WI38 (cell line): ENCODE data around the gene HDGFL2.

Experiments
- H3K4me3 ChIP-seq: 2 replicates; pipeline ENCODE4 v1.5.1; 2011; ENCODE audit warnings: low read depth, mild to moderate bottlenecking, control low read depth, low read length
- TF ChIP-seq, protein P1 (sequence below): IDR thresholded peaks from 2 replicates; pipeline ENCODE4 v1.5.1; 2012; ENCODE audit warnings: low read depth, mild to moderate bottlenecking, control low read depth, low read length

The HDGFL2 gene

DNA sequence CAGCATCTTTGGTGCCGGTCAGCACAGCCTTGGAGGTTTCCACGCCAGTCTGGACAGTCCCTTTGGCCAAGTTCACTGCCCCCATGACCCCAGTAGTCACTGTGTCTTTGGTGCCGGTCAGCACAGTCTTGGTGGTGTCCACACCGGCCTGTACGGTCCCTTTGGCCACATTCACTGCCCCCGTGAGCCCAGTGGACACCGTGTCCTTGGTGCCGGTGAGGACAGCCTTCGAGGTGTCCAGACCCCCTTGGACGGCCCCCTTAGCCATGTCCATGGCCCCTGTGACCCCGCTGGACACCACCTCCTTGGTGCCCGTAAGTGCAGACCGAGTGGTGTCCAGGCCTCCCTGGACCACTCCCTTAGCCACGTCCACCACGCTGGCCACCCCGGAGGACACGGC is 41.2 kb downstream of the HDGFL2 start:
- H3K4me3 ChIP-seq = no peak overlapping the region
- TF ChIP-seq, protein P1, sequence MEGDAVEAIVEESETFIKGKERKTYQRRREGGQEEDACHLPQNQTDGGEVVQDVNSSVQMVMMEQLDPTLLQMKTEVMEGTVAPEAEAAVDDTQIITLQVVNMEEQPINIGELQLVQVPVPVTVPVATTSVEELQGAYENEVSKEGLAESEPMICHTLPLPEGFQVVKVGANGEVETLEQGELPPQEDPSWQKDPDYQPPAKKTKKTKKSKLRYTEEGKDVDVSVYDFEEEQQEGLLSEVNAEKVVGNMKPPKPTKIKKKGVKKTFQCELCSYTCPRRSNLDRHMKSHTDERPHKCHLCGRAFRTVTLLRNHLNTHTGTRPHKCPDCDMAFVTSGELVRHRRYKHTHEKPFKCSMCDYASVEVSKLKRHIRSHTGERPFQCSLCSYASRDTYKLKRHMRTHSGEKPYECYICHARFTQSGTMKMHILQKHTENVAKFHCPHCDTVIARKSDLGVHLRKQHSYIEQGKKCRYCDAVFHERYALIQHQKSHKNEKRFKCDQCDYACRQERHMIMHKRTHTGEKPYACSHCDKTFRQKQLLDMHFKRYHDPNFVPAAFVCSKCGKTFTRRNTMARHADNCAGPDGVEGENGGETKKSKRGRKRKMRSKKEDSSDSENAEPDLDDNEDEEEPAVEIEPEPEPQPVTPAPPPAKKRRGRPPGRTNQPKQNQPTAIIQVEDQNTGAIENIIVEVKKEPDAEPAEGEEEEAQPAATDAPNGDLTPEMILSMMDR = no peak

DNA sequence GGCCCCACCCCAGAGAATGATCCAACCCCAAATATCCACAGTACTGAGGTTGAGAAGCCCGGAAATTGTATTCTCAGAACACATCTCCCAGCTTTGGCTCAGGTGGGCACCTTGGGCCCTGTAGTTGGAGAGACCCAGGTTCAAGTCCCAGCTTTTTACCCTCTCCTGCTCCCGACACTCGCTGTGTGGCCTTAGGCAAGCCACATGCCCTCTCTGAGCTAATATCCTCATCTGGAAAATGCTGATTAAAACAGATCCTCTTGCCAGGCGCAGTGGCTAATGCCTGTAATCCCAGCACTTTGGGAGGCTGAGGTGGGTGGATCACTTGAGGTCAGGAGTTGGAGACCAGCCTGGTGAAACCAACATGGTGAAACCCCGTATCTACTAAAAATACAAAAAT is 43.6 kb downstream of the HDGFL2 start:
- H3K4me3 ChIP-seq = no peak overlapping the region
- TF ChIP-seq, protein P1 = no peak

DNA sequence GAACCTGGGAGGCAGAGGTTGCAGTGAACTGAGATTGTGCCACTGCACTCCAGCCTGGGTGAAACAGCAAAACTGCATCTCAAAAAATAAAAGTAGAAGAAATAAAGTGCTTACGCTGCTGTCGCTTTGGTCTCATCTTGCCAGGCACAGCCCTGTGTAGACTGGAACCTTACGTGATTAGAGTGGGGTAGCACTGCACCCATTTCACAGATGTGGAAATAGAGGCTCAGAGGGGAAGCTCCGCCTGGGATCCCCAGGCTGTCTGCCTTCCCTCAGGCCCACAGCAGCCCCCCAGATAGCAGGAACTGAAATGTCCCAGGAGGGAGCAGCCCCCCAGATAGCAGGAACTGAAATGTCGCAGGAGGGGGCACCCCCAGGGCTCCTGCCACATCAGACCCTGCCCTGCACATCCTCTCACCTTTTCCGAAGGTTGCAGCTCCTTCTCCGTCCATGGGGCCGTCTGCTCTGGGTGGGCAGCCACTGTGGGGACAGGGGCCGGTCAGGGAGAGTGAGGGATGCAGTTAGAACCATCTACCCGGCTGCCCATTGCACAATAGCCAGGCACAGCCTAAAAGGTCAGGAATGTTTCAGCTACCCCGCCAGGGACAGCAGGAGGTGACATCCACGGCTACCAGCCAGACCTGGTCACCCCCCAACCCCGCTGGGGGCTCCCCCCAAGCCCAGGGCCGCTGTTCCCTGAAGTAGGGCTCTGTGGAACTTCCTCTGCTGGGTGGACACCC is 44.3 kb downstream of the HDGFL2 start:
- TF ChIP-seq, protein P1 = no peak

DNA sequence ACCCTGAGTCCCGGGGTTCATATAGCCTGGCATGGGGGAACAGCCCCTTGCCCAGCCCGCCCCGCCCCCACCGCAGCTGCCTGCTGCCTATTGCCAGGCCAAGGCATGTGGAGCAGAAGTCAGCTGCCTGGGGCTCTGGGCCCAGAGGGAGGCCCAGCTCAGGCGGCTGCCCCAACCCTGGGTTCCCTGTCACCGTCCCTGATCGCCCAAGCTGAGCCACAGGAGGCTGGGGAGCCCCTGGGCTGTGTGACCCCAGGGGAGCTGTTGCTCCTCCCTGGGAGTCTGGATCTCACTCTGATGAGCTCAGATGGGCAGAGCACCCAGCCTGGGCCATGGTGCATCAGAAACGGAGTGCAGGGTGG is 44.8 kb downstream of the HDGFL2 start:
- H3K4me3 ChIP-seq = no peak overlapping the region

More for the DNA sequence above, 44.3 kb downstream of the HDGFL2 start:
- no peak overlapping the region for H3K4me3 ChIP-seq

DNA sequence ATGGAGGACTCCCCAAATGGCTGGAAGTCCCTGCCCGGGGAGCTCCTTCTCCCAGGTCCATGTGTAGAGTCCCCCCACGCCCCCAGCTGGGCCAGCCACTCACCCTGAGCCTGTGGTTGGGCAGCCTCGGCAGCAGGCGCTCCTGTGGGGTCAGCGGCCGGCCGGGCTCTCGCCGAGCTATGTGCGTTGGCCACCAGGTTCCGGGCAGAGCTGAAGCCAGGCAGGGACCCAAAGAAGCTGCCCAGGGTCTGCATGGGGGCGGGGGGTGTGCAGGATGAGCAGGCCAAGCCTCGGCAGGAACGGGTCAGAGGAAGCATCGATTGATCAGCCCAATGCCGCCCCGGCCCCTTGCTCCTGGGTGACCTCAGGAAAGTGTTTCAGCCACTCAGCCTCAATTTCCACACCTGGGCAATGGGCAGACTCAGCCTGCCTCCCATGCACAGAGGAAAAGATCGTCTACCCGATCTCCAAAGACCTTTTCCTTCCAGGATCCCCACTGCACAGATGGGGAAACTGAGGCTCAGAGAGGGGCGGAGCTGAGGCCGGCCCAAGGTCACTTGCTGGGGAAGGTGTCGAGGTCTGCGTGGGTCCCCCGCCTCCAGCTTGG is 45.5 kb downstream of the HDGFL2 start:
- TF ChIP-seq, protein P1 = no peak
- no peak overlapping the region for H3K4me3 ChIP-seq

More for the DNA sequence above, 44.8 kb downstream of the HDGFL2 start:
- TF ChIP-seq, protein P1 = no peak

DNA sequence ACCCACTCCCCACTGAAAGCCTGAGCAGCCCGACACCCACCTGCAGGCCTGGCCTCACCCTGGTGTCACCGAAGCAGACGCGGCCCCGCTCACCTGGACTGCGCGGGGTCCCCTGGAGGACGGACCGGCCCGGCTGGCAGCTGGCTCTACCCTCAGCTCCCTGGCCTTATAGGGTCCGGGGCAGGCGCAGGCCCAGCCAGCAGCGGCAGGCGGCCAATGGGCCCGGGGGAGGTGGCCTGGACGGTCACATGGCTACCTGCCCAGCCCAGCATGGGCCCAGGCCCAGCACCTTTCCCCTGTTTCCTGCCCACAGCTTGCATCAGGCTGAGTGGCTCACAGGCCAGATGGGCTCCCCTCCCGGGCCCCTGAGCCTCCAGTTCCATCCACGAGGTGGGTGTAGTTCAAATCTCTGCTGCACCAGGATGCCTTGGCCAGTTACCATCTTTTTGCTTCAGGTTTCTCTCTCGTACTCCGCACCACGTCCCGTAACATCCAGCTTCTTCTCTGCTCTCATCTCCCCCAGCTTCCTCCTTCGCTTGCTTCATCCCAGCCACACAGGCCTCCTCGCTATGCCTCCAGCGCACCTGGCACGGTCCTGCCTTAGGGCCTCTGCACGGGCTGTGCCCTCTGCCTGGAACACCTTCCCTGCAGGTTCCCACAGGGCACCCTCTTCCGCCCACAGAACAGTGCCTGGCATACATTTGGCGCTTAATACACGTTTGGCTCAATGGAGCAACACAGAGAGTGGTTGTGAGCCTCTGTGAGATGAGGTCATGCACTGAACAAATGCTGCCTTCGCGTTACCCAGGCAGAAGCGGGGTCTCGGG is 46.5 kb downstream of the HDGFL2 start, which contains the start of gene PLIN4:
TSS of gene PLIN4 (minus strand) at position 142 of the 827 bp plus-strand sequence. CDS start 214 bp downstream, outside the sequence.
- H3K4me3 ChIP-seq = no peak within 1 kb of the TSS
- TF ChIP-seq, protein P1 = no peak

DNA sequence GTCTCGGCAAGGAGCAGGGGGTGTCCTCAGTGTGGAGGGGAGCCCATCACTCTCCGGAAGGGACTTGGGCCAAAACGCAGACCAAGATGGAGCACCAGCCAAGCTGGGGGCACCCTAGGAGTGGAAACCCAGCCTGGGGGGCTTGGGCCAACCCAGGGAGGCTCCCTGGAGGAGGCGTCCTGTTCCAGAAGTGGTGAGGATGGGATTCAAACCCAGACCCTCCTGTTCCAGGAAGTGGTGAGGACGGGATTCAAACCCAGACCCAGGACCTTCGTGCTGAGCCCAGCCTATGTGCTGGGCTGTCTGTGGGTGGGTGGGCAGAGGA is 47.0 kb downstream of the HDGFL2 start:
- no peak overlapping the region for H3K4me3 ChIP-seq

More for the DNA sequence above, 47.0 kb downstream of the HDGFL2 start:
- TF ChIP-seq, protein P1 = no peak
